Limb (tissue), 2 donors: Measurements from ENCODE around the gene MCTP1.
"Not testable (repeated sequence)": the region's sequence is repeated elsewhere in the genome, so short reads cannot be mapped to it uniquely, and the experiment has no call there.

Experiments used
- DNase-seq, 2 donors: peaks; one replicate each; pipeline ENCODE4 v3.0.0-alpha.2; 2016; ENCODE audit errors: extremely low spot score in 2 of 2

MCTP1 gene

GRCh38 chr5:94888674-94889073, 396.2 kb downstream of the MCTP1 start:
- DNase-seq, result no peak

GRCh38 chr5:94885931-94886330, 399.0 kb downstream of the MCTP1 start:
- no peak for DNase-seq

GRCh38 chr5:94884311-94884710, 400.6 kb downstream of the MCTP1 start:
- no peak for DNase-seq

- DNase-seq, result no peak
These were observed 412.4 kb downstream of the MCTP1 start for GRCh38 chr5:94872526-94872925.

GRCh38 chr5:94870511-94871183, 414.2 kb downstream of the MCTP1 start:
- no peak for DNase-seq

- no peak for DNase-seq
These were observed 415.0 kb downstream of the MCTP1 start for GRCh38 chr5:94869921-94870320.

- no peak for DNase-seq
These were observed 420.9 kb downstream of the MCTP1 start for GRCh38 chr5:94863951-94864350.

- no peak for DNase-seq
These were observed 427.8 kb downstream of the MCTP1 start for GRCh38 chr5:94857111-94857510.

GRCh38 chr5:94856257-94856800, 428.6 kb downstream of the MCTP1 start:
- DNase-seq, result no peak

GRCh38 chr5:94855543-94855942, 429.4 kb downstream of the MCTP1 start:
- no peak for DNase-seq

GRCh38 chr5:94853120-94853519, 431.8 kb downstream of the MCTP1 start:
- no peak for DNase-seq

GRCh38 chr5:94850960-94851359, 433.9 kb downstream of the MCTP1 start:
- no peak for DNase-seq

- peak; percentile 31 to 38 for DNase-seq
These were observed 434.8 kb downstream of the MCTP1 start for GRCh38 chr5:94849821-94850736.

- no peak for DNase-seq
These were observed 435.6 kb downstream of the MCTP1 start for GRCh38 chr5:94849324-94849723.

- DNase-seq, result no peak
These were observed 437.2 kb downstream of the MCTP1 start for GRCh38 chr5:94847726-94848125.

GRCh38 chr5:94847019-94847418, 437.9 kb downstream of the MCTP1 start:
- no peak for DNase-seq

- DNase-seq, result not testable (repeated sequence)
These were observed 439.2 kb downstream of the MCTP1 start for GRCh38 chr5:94845696-94846095.

GRCh38 chr5:94841598-94842322, 443.1 kb downstream of the MCTP1 start:
- DNase-seq, result no peak

GRCh38 chr5:94833851-94834250, 451.0 kb downstream of the MCTP1 start:
- DNase-seq, result no peak

GRCh38 chr5:94832685-94833084, 452.2 kb downstream of the MCTP1 start:
- DNase-seq, result no peak

- DNase-seq, result no peak
These were observed 454.4 kb downstream of the MCTP1 start for GRCh38 chr5:94830520-94830919.

GRCh38 chr5:94828222-94828621, 456.7 kb downstream of the MCTP1 start:
- not testable (repeated sequence) for DNase-seq
